NOMO-1 (cell line): ENCODE data around the gene ZNF598.
"Not testable (repeated sequence)": the region's sequence is repeated elsewhere in the genome, so short reads cannot be mapped to it uniquely, and the experiment has no call there.

Experiments used
- DNase-seq, 2 experiments: peaks; one replicate each; lab custom pipeline; 2025; ENCODE audit not compliant: unreplicated experiment in 2 of 2; lab: John Stamatoyannopoulos, UW

Gene ZNF598

GRCh38 chr16:1977875-1978268 lies 31.7 kb downstream of the ZNF598 start:
- no peak for DNase-seq

- DNase-seq: no peak
These were observed 32.4 kb downstream of the ZNF598 start for GRCh38 chr16:1976951-1977874.

GRCh38 chr16:1976216-1976520 lies 33.5 kb downstream of the ZNF598 start:
- DNase-seq: no peak

- no peak for DNase-seq
These were observed 34.0 kb downstream of the ZNF598 start for GRCh38 chr16:1975432-1976215.

- no peak for DNase-seq
These were observed 35.2 kb downstream of the ZNF598 start for GRCh38 chr16:1974157-1975070.

GRCh38 chr16:1973461-1974156 lies 36.0 kb downstream of the ZNF598 start:
- DNase-seq: no peak

- no peak for DNase-seq
These were observed 37.1 kb downstream of the ZNF598 start for GRCh38 chr16:1972490-1972877.

- peak; percentile 80 to 93 for DNase-seq
These were observed 37.7 kb downstream of the ZNF598 start, which contains the start of gene TBL3 for GRCh38 chr16:1971796-1972489. TSS of gene TBL3 (plus strand) at chr16:1972053. CDS start at chr16:1972165, 112 bp downstream.

GRCh38 chr16:1968146-1968953 lies 41.3 kb downstream of the ZNF598 start:
- no peak for DNase-seq

GRCh38 chr16:1966460-1966859 lies 43.2 kb downstream of the ZNF598 start, which contains the start of gene RNF151:
TSS of gene RNF151 (plus strand) at chr16:1966856. CDS start at chr16:1966882, 26 bp downstream.
- no peak for DNase-seq

- no peak for DNase-seq
These were observed 44.1 kb downstream of the ZNF598 start for GRCh38 chr16:1965396-1966001.

- peak; percentile 98 to 99 for DNase-seq
These were observed 44.9 kb downstream of the ZNF598 start, which contains the start of gene RPS2 for GRCh38 chr16:1964506-1965395. TSS of gene RPS2 (minus strand) at chr16:1964826. CDS start at chr16:1964625, 201 bp downstream.

GRCh38 chr16:1963806-1964505 lies 45.7 kb downstream of the ZNF598 start:
- no peak for DNase-seq

GRCh38 chr16:1962161-1963153 lies 47.2 kb downstream of the ZNF598 start:
- DNase-seq: not testable (repeated sequence)

- no peak for DNase-seq
These were observed 48.0 kb downstream of the ZNF598 start for GRCh38 chr16:1961651-1962067.
